ENCODE results near the gene MYL3. TPM values are rescaled to one million over a fixed set of nuclear protein-coding genes. Genes with fewer than 3 reads are reported as not detected.

MYL3 gene
- polyA plus RNA-seq, 1 of the 3 experiments (the other 2 are of a cell fraction), result not detected

DNA sequence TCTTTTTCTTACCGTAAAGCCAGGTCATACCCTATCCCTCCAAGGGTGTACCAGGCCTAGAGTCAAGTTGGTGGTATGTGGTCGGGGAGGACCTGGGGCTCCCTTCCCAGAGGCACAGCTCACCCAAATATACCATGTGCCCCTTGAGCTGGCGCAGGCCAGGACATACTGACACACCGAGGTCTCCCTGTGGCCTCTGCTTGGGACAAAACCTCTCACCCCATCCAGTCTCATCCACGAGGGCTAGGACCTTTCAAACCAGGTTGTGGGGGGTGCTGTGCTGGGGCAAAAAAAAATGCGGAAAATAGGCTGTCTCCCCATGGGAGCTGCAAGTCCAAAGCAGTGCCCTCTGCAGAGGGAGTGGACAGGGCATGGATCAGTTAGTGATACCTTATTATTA, 37.1 kb upstream of the MYL3 start:
- DNase-seq, result no peak
- Histone ChIP-seq H3K27me3 (ENCODE audit: insufficient read depth) (no peaks in the 10 kb centered on the region), H3F3A (replicated peaks; ENCODE audit: insufficient read depth) (no peaks in the 10 kb centered on the region), H2AFZ (ENCODE audit: low read depth) (no peak overlapping the region), H3K79me2 (ENCODE audit: insufficient read depth) (no peaks in the 10 kb centered on the region), H3K4me1 (ENCODE audit: control insufficient read depth in 1 of 2, insufficient read depth in 2 of 2, low read depth in 1 of 2, low read length in 1 of 2) (peaks cover 0 to 28% of the 10 kb centered on the region in 2 experiments; a peak in 1 of 4 replicates), H3K9me3 (no peaks in the 10 kb centered on the region), H3K9ac (no peak overlapping the region), H3K4me3 (ENCODE audit: low read depth in 2 of 2, low read length in 1 of 2) (no peak overlapping the region), H3K4me2 (no peak overlapping the region), H4K20me1 (ENCODE audit: insufficient read depth) (no peaks in the 10 kb centered on the region), H3K36me3 (replicated peaks in 1 of 2; ENCODE audit: control insufficient read depth in 1 of 2, insufficient read depth in 2 of 2, low read length in 1 of 2) (no peaks in the 10 kb centered on the region), H3K9me2 (no peaks in the 10 kb centered on the region), H3K27ac (ENCODE audit: low read depth in 2 of 2, low read length in 1 of 2) (no peak overlapping the region; a peak in 1 of 4 replicates)
- ChIA-PET CTCF (interaction anchor here (0.6 to 31.0 kb wide), 11 partner anchors 9 to 412 kb away, joined by 3 to 480 read pairs (median 5); partner anchors contain the start of gene PTH1R), POLR2A (interaction anchor here (1.7 kb wide), 1 partner anchor 55 kb away, joined by 7 read pairs; no protein-coding TSS in a partner anchor)
- 77% methylated on average over 4 of the region's 6 CpGs for WGBS (ENCODE audit: low lambda C conversion rate)
- TF ChIP-seq MEF2A (IDR thresholded peaks at IDR 0.05; ENCODE audit: borderline replicate concordance, low read depth) (no peak), TCF12 (IDR thresholded peaks at IDR 0.05) (no peak), POLR2AphosphoS5 (IDR thresholded peaks at IDR 0.05; ENCODE audit: low read depth, low read length) (no peak), SMC3 (IDR thresholded peaks at IDR 0.05; ENCODE audit: low read depth, low read length) (no peak), JUND (IDR thresholded peaks at IDR 0.05) (no peak), ELF1 (IDR thresholded peaks at IDR 0.05) (no peak), EP300 (IDR thresholded peaks at IDR 0.05; ENCODE audit: borderline replicate concordance in 1 of 2, low read depth in 1 of 2, low read length in 1 of 2) (no peak), FOXM1 (IDR thresholded peaks at IDR 0.05; ENCODE audit: low read depth) (no peak), TAF1 (IDR thresholded peaks at IDR 0.05; ENCODE audit: borderline replicate concordance, low read depth, low read length) (no peak), MXI1 (IDR thresholded peaks at IDR 0.05; ENCODE audit: low read depth, low read length) (no peak), USF2 (IDR thresholded peaks at IDR 0.05; ENCODE audit: borderline replicate concordance, low read depth, low read length) (no peak), PBX3 (IDR thresholded peaks at IDR 0.05) (no peak), TEAD4 (IDR thresholded peaks at IDR 0.05; ENCODE audit: borderline replicate concordance, insufficient read depth) (no peak), NFIC (IDR thresholded peaks at IDR 0.05; ENCODE audit: borderline replicate concordance) (no peak), YY1 (IDR thresholded peaks at IDR 0.05; ENCODE audit: low read depth) (no peak)
- TF ChIP-seq, protein P1, sequence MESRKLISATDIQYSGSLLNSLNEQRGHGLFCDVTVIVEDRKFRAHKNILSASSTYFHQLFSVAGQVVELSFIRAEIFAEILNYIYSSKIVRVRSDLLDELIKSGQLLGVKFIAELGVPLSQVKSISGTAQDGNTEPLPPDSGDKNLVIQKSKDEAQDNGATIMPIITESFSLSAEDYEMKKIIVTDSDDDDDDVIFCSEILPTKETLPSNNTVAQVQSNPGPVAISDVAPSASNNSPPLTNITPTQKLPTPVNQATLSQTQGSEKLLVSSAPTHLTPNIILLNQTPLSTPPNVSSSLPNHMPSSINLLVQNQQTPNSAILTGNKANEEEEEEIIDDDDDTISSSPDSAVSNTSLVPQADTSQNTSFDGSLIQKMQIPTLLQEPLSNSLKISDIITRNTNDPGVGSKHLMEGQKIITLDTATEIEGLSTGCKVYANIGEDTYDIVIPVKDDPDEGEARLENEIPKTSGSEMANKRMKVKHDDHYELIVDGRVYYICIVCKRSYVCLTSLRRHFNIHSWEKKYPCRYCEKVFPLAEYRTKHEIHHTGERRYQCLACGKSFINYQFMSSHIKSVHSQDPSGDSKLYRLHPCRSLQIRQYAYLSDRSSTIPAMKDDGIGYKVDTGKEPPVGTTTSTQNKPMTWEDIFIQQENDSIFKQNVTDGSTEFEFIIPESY (IDR thresholded peaks at IDR 0.05; ENCODE audit: borderline replicate concordance, low read depth), result no peak

All from SK-N-SH (cell line).